ENCODE results near the gene SNED1. TPM values are rescaled to one million over a fixed set of nuclear protein-coding genes. Genes with fewer than 3 reads are reported as not detected.

The SNED1 gene
- polyA plus RNA-seq, 1 donor, result 6.6 TPM

DNA sequence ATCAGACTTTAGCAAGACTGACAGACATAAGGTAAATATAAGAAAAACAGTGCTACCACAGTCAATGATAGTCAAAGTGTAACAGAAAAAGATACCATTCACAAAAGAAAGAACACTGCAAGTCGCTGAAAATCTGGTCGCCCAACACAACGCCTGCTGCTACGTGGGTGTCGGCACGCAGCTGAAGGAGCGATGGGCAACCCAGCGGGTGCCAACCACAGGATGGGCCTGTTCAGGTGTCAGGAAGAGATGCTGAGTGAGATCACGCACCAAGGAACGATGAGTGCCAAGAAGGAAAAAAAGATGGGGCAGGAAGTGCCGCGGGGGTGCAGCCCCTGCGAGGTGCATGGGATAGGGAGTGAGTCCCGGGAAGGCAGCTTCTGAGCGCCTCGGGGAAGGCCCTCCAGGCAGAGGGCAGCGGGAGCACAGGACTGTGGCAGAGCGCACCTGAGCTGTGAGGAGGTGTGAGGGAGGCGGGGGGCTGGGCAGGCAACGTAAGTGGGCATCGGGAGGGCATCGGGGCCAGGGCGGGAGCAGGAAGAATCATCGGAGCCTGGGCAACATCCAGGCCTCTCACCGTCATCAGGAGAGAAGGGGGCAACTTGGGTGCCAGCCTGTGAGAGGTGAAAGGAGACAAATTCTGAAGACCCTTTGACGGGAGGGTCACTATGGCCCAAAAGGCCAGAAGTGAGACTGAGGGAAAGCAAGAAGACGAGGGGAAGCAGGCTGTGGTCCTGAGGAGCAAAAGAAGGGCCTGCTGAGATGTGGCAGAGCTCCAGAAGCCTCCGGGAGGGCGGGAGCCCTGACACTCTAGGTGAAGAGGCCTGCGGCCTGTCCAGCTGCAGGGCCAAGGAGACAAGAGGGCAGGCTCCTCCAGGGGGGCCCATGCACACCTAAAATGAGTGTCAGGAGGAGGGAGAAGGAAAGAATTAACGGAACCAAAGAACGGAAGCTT lies 118.5 kb downstream of the SNED1 start:
- 60% methylated on average over 3 of the region's 32 CpGs for WGBS (ENCODE audit: insufficient coverage, low lambda C conversion rate)
- Histone ChIP-seq H3K9me3 (ENCODE audit: control insufficient read depth, low read depth, low read length) (no peaks in the 10 kb centered on the region), H3K36me3 (ENCODE audit: control insufficient read depth, insufficient read depth, low read length) (peaks cover 15% of the 10 kb centered on the region), H3K27me3 (ENCODE audit: control insufficient read depth, insufficient read depth, low read length) (no peaks in the 10 kb centered on the region), H3K27ac (ENCODE audit: low read length) (no peak overlapping the region), H3K4me1 (ENCODE audit: control insufficient read depth, insufficient read depth, low read length) (no peaks in the 10 kb centered on the region), H3K4me3 (ENCODE audit: low read length) (no peak overlapping the region)
- DNase-seq, result no peak

DNA sequence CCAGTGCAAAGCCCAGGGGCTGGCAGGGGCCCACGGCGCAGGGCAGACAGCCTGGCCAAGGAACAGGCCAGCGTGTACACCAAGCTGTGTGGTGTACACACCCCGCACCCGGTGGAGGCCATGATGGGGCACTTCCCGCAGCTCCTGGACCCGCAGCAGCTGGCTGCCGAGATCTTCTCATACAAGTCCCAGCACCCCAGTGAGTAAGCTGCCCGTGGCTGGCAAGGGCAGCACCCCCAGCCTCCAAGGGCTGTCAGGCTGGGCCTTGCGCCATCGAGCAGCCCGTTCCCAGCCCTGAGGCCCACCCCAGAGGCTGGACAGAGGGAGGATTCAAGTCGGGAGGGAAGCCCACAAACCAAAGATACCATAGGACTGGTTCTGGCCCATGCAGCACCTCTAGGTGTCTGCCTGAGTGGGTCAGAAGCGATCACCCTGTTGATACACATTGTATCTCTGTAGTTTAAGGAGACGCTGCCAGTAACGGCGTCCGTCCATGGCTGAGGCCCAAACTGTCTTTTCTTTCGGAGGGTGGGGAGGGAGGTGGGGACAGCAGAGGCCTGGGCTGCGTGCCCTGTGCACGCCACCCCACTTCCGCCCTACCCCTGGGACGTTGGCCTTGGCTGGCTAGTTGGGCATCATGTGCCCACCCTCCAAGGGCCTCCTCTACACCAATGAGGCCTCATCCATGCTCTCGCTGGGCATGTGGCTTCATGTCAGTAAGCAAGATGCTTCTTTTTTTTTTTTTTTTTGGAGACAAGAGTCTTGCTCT lies 120.5 kb downstream of the SNED1 start:
- Histone ChIP-seq H3K36me3 (ENCODE audit: control insufficient read depth, insufficient read depth, low read length) (peaks cover 25% of the 10 kb centered on the region), H3K27ac (ENCODE audit: low read length) (no peak overlapping the region), H3K27me3 (ENCODE audit: control insufficient read depth, insufficient read depth, low read length) (no peaks in the 10 kb centered on the region), H3K4me3 (ENCODE audit: low read length) (no peak overlapping the region), H3K9me3 (ENCODE audit: control insufficient read depth, low read depth, low read length) (no peaks in the 10 kb centered on the region), H3K4me1 (ENCODE audit: control insufficient read depth, insufficient read depth, low read length) (no peaks in the 10 kb centered on the region)
- no CpG with 5 or more reads among the region's 24 CpGs for WGBS (ENCODE audit: insufficient coverage, low lambda C conversion rate)
- DNase-seq, result no peak

DNA sequence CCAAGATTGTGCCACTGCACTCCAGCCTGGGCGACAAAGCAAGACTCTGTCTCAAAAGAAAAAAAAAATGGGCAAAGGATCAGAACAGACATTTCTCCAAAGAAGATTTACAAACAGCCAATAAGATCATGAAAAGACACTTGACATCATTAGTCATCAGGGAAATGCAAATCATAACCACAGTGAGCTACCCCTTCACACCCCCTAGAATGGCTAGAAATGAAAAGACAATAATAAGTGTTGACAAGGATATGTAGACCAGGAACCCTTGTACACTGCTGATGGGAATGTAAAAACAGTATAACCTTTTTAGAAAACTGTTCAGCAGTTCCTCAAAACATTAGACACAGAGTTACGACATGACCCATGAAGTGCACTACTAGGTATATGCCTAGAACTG lies 122.0 kb downstream of the SNED1 start:
- Histone ChIP-seq H3K4me1 (ENCODE audit: control insufficient read depth, insufficient read depth, low read length) (no peaks in the 10 kb centered on the region), H3K9me3 (ENCODE audit: control insufficient read depth, low read depth, low read length) (no peaks in the 10 kb centered on the region), H3K36me3 (ENCODE audit: control insufficient read depth, insufficient read depth, low read length) (peaks cover 16% of the 10 kb centered on the region), H3K4me3 (ENCODE audit: low read length) (no peak overlapping the region), H3K27ac (ENCODE audit: low read length) (no peak overlapping the region), H3K27me3 (ENCODE audit: control insufficient read depth, insufficient read depth, low read length) (no peaks in the 10 kb centered on the region)
- DNase-seq, result no peak
- WGBS (ENCODE audit: insufficient coverage, low lambda C conversion rate), result 100% methylated on average over 2 of the region's 2 CpGs

DNA sequence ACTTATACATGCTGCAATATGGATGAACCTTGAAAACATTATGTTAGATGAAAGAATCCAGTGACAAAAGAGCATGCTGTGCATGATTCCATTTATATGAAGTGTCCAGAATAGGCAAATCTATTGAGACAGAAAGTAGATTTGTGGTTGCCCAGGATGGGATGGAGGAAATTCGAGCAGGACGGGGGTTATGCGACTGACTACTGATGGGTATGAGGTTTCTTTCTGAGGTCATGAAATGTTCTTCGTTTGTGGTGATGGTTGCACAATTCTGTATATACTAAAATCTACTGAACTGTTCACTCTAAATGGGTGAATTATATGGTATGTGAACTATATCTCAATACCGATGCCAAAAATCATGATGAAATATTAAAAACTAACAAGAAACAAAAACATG lies 122.6 kb downstream of the SNED1 start:
- H3K36me3 ChIP-seq (ENCODE audit: control insufficient read depth, insufficient read depth, low read length), result peaks cover 19% of the 10 kb centered on the region
- DNase-seq, result no peak
- H3K4me3 ChIP-seq (ENCODE audit: low read length), result no peak overlapping the region
- H3K27ac ChIP-seq (ENCODE audit: low read length), result no peak overlapping the region
- H3K27me3 ChIP-seq (ENCODE audit: control insufficient read depth, insufficient read depth, low read length), result no peaks in the 10 kb centered on the region
- WGBS (ENCODE audit: insufficient coverage, low lambda C conversion rate), result 90% methylated on average over 2 of the region's 5 CpGs
- no peaks in the 10 kb centered on the region for H3K9me3 ChIP-seq (ENCODE audit: control insufficient read depth, low read depth, low read length)
- H3K4me1 ChIP-seq (ENCODE audit: control insufficient read depth, insufficient read depth, low read length), result no peaks in the 10 kb centered on the region

DNA sequence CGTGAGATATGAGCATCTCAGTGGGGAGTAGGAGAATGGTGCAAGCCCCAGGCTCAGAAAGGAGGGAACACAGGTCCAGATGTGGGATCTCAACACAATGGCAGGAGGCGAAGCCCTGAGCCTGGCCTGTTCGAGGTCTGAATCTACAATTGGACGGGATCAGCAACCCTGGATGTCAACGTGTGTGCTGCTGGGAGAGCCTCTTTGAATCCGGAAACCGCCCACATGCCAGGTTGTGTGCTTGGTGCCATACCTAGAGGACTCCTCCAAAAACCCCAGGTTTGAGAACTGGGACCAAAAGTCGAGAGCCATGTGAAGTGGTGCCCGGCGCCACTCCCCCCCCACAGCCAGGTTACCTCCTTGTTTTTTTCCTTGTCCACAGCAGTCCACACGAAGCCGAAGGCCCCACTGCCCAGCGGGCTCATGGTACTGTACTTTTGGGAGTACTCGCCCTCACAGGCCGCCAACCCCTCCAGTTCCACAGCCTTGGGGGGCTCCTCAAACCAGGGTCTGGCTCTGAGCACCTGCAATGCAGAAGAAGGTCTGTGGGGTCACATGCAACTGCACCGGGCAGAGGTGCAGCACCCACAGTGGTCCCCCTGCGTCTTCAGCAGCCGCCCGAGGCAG lies 124.1 kb downstream of the SNED1 start:
- Histone ChIP-seq H3K27me3 (ENCODE audit: control insufficient read depth, insufficient read depth, low read length) (no peaks in the 10 kb centered on the region), H3K27ac (ENCODE audit: low read length) (no peak overlapping the region), H3K4me1 (ENCODE audit: control insufficient read depth, insufficient read depth, low read length) (no peaks in the 10 kb centered on the region), H3K36me3 (ENCODE audit: control insufficient read depth, insufficient read depth, low read length) (peaks cover 21% of the 10 kb centered on the region), H3K9me3 (ENCODE audit: control insufficient read depth, low read depth, low read length) (no peaks in the 10 kb centered on the region), H3K4me3 (ENCODE audit: low read length) (no peak overlapping the region)
- WGBS (ENCODE audit: insufficient coverage, low lambda C conversion rate), result 93% methylated on average over 3 of the region's 19 CpGs
- DNase-seq, result no peak

DNA sequence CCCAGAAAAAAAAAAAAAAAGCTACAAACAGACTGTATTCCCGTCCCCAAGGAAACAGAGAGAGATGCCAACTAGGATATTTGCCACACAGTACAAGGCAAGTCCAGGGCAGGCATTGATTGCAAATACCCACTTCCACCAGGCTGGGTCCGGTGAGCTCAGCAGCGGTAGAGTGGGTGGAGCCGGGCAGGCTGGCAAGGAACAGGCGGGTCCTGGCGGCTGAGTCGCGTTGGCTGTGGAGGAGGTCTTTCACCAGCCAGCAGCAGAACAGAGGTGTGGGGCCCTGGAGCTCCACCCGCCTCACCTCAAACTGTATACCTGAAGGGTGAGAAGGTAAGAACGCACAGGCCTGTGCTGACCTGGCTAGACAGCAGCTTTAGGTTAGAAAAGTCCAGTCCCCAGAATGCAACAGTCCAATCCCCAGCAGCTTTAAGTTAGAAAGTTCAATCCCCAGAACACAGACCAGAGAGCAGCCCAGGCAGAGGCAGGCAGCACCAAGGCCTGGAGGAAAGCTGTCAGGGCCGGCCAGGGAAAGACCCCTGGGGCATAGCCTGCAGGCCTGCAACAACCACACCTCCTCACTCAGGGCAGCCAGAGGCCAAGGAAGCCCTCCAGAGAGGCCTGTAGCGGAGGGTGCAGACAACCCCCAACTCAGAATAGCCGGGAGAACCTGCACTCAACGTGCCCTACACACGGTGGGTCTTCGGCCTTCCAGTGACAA lies 125.6 kb downstream of the SNED1 start:
- no peak overlapping the region for H3K4me3 ChIP-seq (ENCODE audit: low read length)
- no peaks in the 10 kb centered on the region for H3K4me1 ChIP-seq (ENCODE audit: control insufficient read depth, insufficient read depth, low read length)
- H3K27ac ChIP-seq (ENCODE audit: low read length), result no peak overlapping the region
- DNase-seq, result no peak
- no CpG with 5 or more reads among the region's 16 CpGs for WGBS (ENCODE audit: insufficient coverage, low lambda C conversion rate)
- no peaks in the 10 kb centered on the region for H3K27me3 ChIP-seq (ENCODE audit: control insufficient read depth, insufficient read depth, low read length)
- H3K9me3 ChIP-seq (ENCODE audit: control insufficient read depth, low read depth, low read length), result no peaks in the 10 kb centered on the region
- H3K36me3 ChIP-seq (ENCODE audit: control insufficient read depth, insufficient read depth, low read length), result peaks cover 23% of the 10 kb centered on the region

DNA sequence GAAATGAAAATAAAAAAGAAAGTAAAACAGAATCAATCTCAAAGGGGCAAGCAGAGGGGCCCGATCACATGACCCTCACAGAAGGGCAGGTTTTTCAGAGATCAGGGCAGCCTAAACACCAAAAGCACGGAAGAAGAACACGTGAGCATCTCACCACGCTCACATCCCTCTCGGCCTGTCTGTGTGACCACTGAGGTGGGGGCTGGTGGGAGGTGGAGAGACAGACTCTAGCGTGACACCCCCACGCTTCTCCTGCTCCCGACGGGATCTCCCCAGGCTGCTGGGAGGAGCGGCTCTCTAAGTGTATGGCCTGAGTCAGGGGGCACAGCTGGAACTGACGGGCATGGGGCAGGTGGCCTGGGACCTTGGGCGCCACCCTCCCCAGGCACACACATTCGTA lies 127.2 kb downstream of the SNED1 start:
- no peak overlapping the region for H3K27ac ChIP-seq (ENCODE audit: low read length)
- no peaks in the 10 kb centered on the region for H3K4me1 ChIP-seq (ENCODE audit: control insufficient read depth, insufficient read depth, low read length)
- H3K36me3 ChIP-seq (ENCODE audit: control insufficient read depth, insufficient read depth, low read length), result peaks cover 23% of the 10 kb centered on the region
- H3K9me3 ChIP-seq (ENCODE audit: control insufficient read depth, low read depth, low read length), result no peaks in the 10 kb centered on the region
- no peak for DNase-seq
- 100% methylated on average over 1 of the region's 13 CpGs for WGBS (ENCODE audit: insufficient coverage, low lambda C conversion rate)
- H3K27me3 ChIP-seq (ENCODE audit: control insufficient read depth, insufficient read depth, low read length), result no peaks in the 10 kb centered on the region
- H3K4me3 ChIP-seq (ENCODE audit: low read length), result no peak overlapping the region

DNA sequence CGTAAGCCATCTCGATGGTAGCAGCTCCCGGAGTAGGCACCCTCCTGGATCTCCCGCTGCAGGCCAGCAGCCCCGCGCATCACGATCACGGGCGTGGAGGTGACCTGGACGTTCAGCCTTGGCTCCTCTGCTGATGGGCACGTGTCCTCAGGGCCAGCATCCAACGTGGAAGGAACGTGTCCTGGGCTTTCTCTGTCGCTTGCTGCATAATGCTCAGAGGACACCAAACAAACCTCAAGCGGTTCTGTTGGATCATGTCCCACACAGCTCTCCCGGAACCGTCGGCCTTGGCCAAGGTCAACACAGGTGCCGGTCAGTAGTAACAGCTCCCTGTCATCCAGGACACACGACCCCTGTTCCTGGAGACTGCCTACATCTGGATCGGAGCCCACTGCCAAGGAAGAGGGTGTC lies 127.8 kb downstream of the SNED1 start:
- WGBS (ENCODE audit: insufficient coverage, low lambda C conversion rate), result no CpG with 5 or more reads among the region's 21 CpGs
- peaks cover 23% of the 10 kb centered on the region for H3K36me3 ChIP-seq (ENCODE audit: control insufficient read depth, insufficient read depth, low read length)
- no peaks in the 10 kb centered on the region for H3K27me3 ChIP-seq (ENCODE audit: control insufficient read depth, insufficient read depth, low read length)
- no peaks in the 10 kb centered on the region for H3K9me3 ChIP-seq (ENCODE audit: control insufficient read depth, low read depth, low read length)
- DNase-seq, result no peak
- H3K4me3 ChIP-seq (ENCODE audit: low read length), result no peak overlapping the region
- no peaks in the 10 kb centered on the region for H3K4me1 ChIP-seq (ENCODE audit: control insufficient read depth, insufficient read depth, low read length)
- no peak overlapping the region for H3K27ac ChIP-seq (ENCODE audit: low read length)

DNA sequence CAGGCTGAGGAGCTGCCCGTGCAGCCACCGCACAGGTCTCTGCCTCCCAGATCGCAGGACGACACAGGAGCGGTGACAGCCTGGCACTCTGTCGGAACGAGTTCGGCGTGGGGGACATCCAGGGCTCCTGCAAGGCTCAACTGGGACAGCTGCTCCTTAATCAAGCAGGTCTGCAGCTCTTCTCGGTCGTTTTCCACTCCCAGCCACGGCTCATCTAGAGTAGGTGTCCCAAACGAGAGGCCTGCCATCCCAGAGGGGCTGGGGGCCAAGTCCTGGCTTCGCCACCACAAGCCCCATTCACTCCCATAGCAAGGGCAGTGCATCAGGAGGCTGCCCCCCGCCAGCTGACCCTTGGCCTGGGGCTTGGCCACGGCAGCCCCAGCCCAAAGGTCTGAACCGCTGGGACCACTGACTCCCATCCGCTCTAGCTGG lies 128.4 kb downstream of the SNED1 start:
- no CpG with 5 or more reads among the region's 18 CpGs for WGBS (ENCODE audit: insufficient coverage, low lambda C conversion rate)
- peaks cover 23% of the 10 kb centered on the region for H3K36me3 ChIP-seq (ENCODE audit: control insufficient read depth, insufficient read depth, low read length)
- H3K9me3 ChIP-seq (ENCODE audit: control insufficient read depth, low read depth, low read length), result no peaks in the 10 kb centered on the region
- H3K4me3 ChIP-seq (ENCODE audit: low read length), result no peak overlapping the region
- no peak overlapping the region for H3K27ac ChIP-seq (ENCODE audit: low read length)
- H3K4me1 ChIP-seq (ENCODE audit: control insufficient read depth, insufficient read depth, low read length), result no peaks in the 10 kb centered on the region
- DNase-seq, result no peak
- H3K27me3 ChIP-seq (ENCODE audit: control insufficient read depth, insufficient read depth, low read length), result no peaks in the 10 kb centered on the region

DNA sequence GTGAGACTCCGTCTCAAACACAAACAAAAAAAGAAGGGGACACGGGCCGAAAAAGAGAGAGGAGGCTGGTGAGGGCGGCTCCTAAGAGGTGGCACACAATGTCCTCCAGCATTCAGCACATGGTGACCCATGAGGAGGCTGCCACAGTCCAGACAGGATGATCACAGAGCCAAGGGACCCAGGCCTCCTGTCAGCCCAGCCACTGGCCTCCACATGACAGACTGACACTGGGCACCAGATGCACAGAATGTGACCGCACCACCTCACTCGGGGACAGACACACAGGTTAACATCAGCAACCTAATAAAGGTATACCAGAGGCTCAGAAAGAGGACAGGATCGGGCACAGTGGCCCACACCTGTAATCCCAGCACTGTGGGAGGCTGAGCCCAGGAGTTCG lies 129.8 kb downstream of the SNED1 start:
- no peaks in the 10 kb centered on the region for H3K27me3 ChIP-seq (ENCODE audit: control insufficient read depth, insufficient read depth, low read length)
- no peak for DNase-seq
- no peak overlapping the region for H3K27ac ChIP-seq (ENCODE audit: low read length)
- H3K36me3 ChIP-seq (ENCODE audit: control insufficient read depth, insufficient read depth, low read length), result peaks cover 16% of the 10 kb centered on the region
- no peaks in the 10 kb centered on the region for H3K9me3 ChIP-seq (ENCODE audit: control insufficient read depth, low read depth, low read length)
- no peak overlapping the region for H3K4me3 ChIP-seq (ENCODE audit: low read length)
- WGBS (ENCODE audit: insufficient coverage, low lambda C conversion rate), result no CpG with 5 or more reads among the region's 8 CpGs
- H3K4me1 ChIP-seq (ENCODE audit: control insufficient read depth, insufficient read depth, low read length), result no peaks in the 10 kb centered on the region

All from large intestine (tissue), 3 donors.